Hair follicle dermal papilla cell (primary cell): ENCODE results near the gene YIPF1. TPM values are rescaled to one million over a fixed set of nuclear protein-coding genes. Genes with fewer than 3 reads are reported as not detected.

ENCODE experiments used
- small RNA-seq: library from RNA; depleted of rRNA; stranded (forward); fragments of <200 nt; gene quantifications from one replicate; pipeline ENCODE3, GENCODE V24; 2012
- total RNA-seq: library from RNA; depleted of rRNA; stranded (reverse); fragments of >200 nt; gene quantifications from 2 replicates; pipeline ENCODE4 v1.2.3, GENCODE V29; 2012

YIPF1 gene
- total RNA-seq = 18.8 and 22.4 TPM in 2 replicates

GRCh38 chr1:53889304-53890298 is at the start of gene YIPF1:
Gene YIPF1, minus strand, starts transcription at chr1:53889797. Its CDS starts 860 bp downstream, at chr1:53888937.

GRCh38 chr1:53893999-53894636 is 4.5 kb upstream of the YIPF1 start, which contains the start of gene DIO1:
Gene DIO1, plus strand, starts transcription at chr1:53894187. Its CDS starts 24 bp downstream, at chr1:53894211.

DNA sequence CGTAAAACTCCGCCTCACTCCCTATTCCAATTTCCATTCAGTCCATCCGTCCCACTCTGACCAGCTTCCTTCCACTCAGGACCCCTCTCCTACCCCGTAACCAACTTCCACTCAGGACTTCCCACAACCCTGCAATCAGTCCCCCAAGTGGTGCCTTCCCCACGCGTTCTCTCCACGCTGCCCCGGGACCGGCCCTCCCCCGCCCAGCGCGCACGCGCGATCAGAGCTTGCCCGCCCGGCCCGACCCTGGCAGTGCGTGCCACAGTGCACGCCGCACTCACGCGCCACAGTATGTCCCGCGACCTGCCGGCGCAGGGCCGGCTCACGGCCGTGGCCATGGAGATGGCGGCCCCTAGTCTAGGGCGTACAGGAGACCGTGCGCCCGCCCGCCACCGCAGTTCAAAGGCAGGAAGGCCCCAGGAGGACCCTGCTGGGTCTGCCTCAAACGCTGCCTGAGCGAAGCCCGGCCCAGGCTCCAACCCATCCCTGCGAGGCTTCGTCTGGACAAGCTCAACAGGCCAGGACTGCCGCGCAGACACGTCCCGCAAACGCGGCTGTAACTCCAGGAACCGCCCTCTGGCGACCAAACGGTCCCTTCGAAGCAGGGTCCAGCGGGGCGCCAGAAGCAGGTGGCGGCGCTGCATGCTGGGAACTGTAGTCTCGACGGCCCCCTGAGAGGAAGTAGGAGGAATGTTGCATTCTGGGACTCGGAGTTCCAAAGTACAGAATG is 51.5 kb downstream of the YIPF1 start, which contains the start of gene NDC1:
TSS of gene NDC1 (minus strand) at position 373 of the 730 bp plus-strand sequence. CDS start at position 338, 35 bp downstream.

Small RNA genes lying within 50 kb of the gene (small RNA-seq; reads per million reads assigned to genes)
- not detected for gene AL049745.1

Other genes starting within 250 kb of the YIPF1 start
- gene GLIS1, start 150.6 kb downstream of the YIPF1 start, total RNA-seq = 12.6 and 15.6 TPM in 2 replicates
- gene NDC1, start 51.5 kb downstream of the YIPF1 start, total RNA-seq = 6.7 and 6.8 TPM in 2 replicates
- gene DIO1, start 4.4 kb upstream of the YIPF1 start, total RNA-seq = not detected in 2 replicates
- gene IFT25, start 55.9 kb upstream of the YIPF1 start, total RNA-seq = 15.3 and 18.2 TPM in 2 replicates
- 37.6 and 40.1 TPM in 2 replicates for gene LRRC42, start 56.6 kb upstream of the YIPF1 start, total RNA-seq
- gene LDLRAD1, start 128.4 kb upstream of the YIPF1 start, total RNA-seq = not detected in 2 replicates
- gene TMEM59, start 163.4 kb upstream of the YIPF1 start, total RNA-seq = 266 and 339 TPM in 2 replicates
- gene TCEANC2, start 163.8 kb upstream of the YIPF1 start, total RNA-seq = 3.1 and 3.3 TPM in 2 replicates